IMR-90 (cell line): ENCODE data around the gene CNIH1. TPM values are rescaled to one million over a fixed set of nuclear protein-coding genes. Genes with fewer than 3 reads are reported as not detected.

ENCODE experiments used
- ATAC-seq: fragments of 200-7000 bp; cut with Tn5 transposase; 2 replicates; pipeline ENCODE4 v1.9.1; 2020; ENCODE audit warnings: low read depth, mild to moderate bottlenecking, moderate library complexity
- BruUV-seq: library from RNA; stranded (reverse); fragments of 400-500 nt; replicated peaks from 2 replicates; lab custom pipeline; 2021; lab: Mats Ljungman, UMichigan
- CTCF ChIA-PET: fragments of 300-600 bp; formaldehyde crosslinking; extraction: SDS; loops from one replicate; lab custom pipeline; 2021; ENCODE audit warnings: antibody characterized with exemption; lab: Yijun Ruan, JAX
- POLR2A ChIA-PET: fragments of 300-600 bp; sonication (Branson Sonifier 250); formaldehyde crosslinking; loops from one replicate; lab custom pipeline; 2022; ENCODE audit warnings: antibody characterized with exemption; ENCODE audit not compliant: unreplicated experiment; lab: Charles Lee
- DNase-seq: peaks from one replicate; pipeline ENCODE4 v3.0.0; 2013
- H2AFZ ChIP-seq: replicated peaks from 2 replicates; pipeline ENCODE3; 2013; ENCODE audit warnings: low read length, mild to moderate bottlenecking; ENCODE audit not compliant: poor library complexity
- H2AK5ac ChIP-seq: 2 replicates; pipeline ENCODE4 v1.6.1; 2013; ENCODE audit warnings: low read depth, low read length, inconsistent platforms
- H2AK9ac ChIP-seq: replicated peaks from 2 replicates; pipeline ENCODE3; 2013; ENCODE audit warnings: mild to moderate bottlenecking, low read depth, low read length, moderate library complexity; ENCODE audit not compliant: poor library complexity
- H2BK120ac ChIP-seq: 2 replicates; pipeline ENCODE4 v1.6.1; 2013; ENCODE audit warnings: low read depth, low read length, inconsistent platforms
- H2BK15ac ChIP-seq: 3 replicates; pipeline ENCODE4 v1.6.1; 2013; ENCODE audit warnings: low read depth, low read length, inconsistent platforms
- H2BK20ac ChIP-seq: 2 replicates; pipeline ENCODE4 v1.6.1; 2013; ENCODE audit warnings: low read depth, mild to moderate bottlenecking, inconsistent platforms, low read length, moderate library complexity
- H2BK5ac ChIP-seq: 2 replicates; pipeline ENCODE4 v1.6.1; 2013; ENCODE audit warnings: mild to moderate bottlenecking, low read depth, low read length, inconsistent platforms; ENCODE audit not compliant: poor library complexity, severe bottlenecking
- H3K14ac ChIP-seq: replicated peaks from 2 replicates; pipeline ENCODE4 v1.6.1; 2013; ENCODE audit warnings: low read depth, low read length, inconsistent platforms
- H3K18ac ChIP-seq: 2 replicates; pipeline ENCODE4 v1.6.1; 2013; ENCODE audit warnings: low read depth, low read length, control low read depth
- H3K23ac ChIP-seq: 2 replicates; pipeline ENCODE4 v1.6.1; 2013; ENCODE audit warnings: low read depth, low read length, inconsistent platforms
- H3K27ac ChIP-seq: 2 replicates; pipeline ENCODE4 v1.5.1; 2013; ENCODE audit warnings: mild to moderate bottlenecking, control low read depth, low read length; ENCODE audit not compliant: insufficient read depth
- H3K27me3 ChIP-seq: 2 replicates; pipeline ENCODE4 v1.6.1; 2013; ENCODE audit warnings: low read length; ENCODE audit not compliant: control insufficient read depth, insufficient read depth
- H3K36me3 ChIP-seq: 2 replicates; pipeline ENCODE4 v1.6.1; 2013; ENCODE audit warnings: low read length, mixed read lengths; ENCODE audit not compliant: control insufficient read depth, insufficient read depth
- H3K4ac ChIP-seq: 2 replicates; pipeline ENCODE4 v1.6.1; 2013; ENCODE audit warnings: low read depth, low read length, inconsistent platforms
- H3K4me1 ChIP-seq: 2 replicates; pipeline ENCODE4 v1.6.1; 2013; ENCODE audit warnings: low read length, mixed read lengths; ENCODE audit not compliant: control insufficient read depth, insufficient read depth
- H3K4me2 ChIP-seq: 2 replicates; pipeline ENCODE4 v1.6.1; 2013; ENCODE audit warnings: low read depth, mild to moderate bottlenecking, control low read depth, low read length, moderate library complexity
- H3K4me3 ChIP-seq: 2 replicates; pipeline ENCODE4 v1.5.1; 2013; ENCODE audit warnings: low read depth, mild to moderate bottlenecking, control low read depth, low read length, moderate library complexity; ENCODE audit not compliant: insufficient read depth
- H3K56ac ChIP-seq: 2 replicates; pipeline ENCODE4 v1.6.1; 2013; ENCODE audit warnings: low read length, inconsistent platforms; ENCODE audit not compliant: insufficient read depth; ENCODE audit errors: extremely low read depth
- H3K79me1 ChIP-seq, 2 experiments: 2 replicates each; pipeline ENCODE4 v1.6.1; 2013; ENCODE audit warnings: low read length in 2 of 2, inconsistent platforms in 1 of 2, low read depth in 1 of 2
- H3K9ac ChIP-seq: 2 replicates; pipeline ENCODE4 v1.6.1; 2013; ENCODE audit warnings: low read depth, low read length, control low read depth
- H3K9me1 ChIP-seq: 2 replicates; pipeline ENCODE4 v1.6.1; 2013; ENCODE audit warnings: low read length, inconsistent platforms; ENCODE audit not compliant: insufficient read depth
- H3K9me3 ChIP-seq: 2 replicates; pipeline ENCODE4 v1.6.1; 2013; ENCODE audit warnings: low read length; ENCODE audit not compliant: control insufficient read depth, insufficient read depth
- H4K20me1 ChIP-seq: 2 replicates; pipeline ENCODE4 v1.6.1; 2013; ENCODE audit warnings: low read length, inconsistent platforms; ENCODE audit not compliant: insufficient read depth
- H4K5ac ChIP-seq: 2 replicates; pipeline ENCODE4 v1.6.1; 2013; ENCODE audit warnings: mild to moderate bottlenecking, low read depth, low read length, control low read depth
- H4K8ac ChIP-seq, 2 experiments: 2 replicates each; pipeline ENCODE4 v1.6.1; 2013; ENCODE audit warnings: low read depth in 2 of 2, low read length in 2 of 2, control low read depth in 1 of 2, inconsistent platforms in 1 of 2
- H4K91ac ChIP-seq: 2 replicates; pipeline ENCODE4 v1.6.1; 2013; ENCODE audit warnings: low read depth, low read length, inconsistent platforms; ENCODE audit not compliant: insufficient read depth
- BHLHE40 ChIP-seq: fragments of 150-350 bp; IDR thresholded peaks from 2 replicates; pipeline ENCODE4 v1.6.1; 2016; ENCODE audit warnings: mild to moderate bottlenecking, low read depth, low read length
- CEBPB ChIP-seq: IDR thresholded peaks from 2 replicates; pipeline ENCODE4 v1.6.1; 2012; ENCODE audit warnings: low read depth, low read length, improper control_type of control experiment
- CHD1 ChIP-seq: IDR thresholded peaks from 2 replicates; pipeline ENCODE4 v1.6.1; 2012; ENCODE audit warnings: low read depth, low read length, improper control_type of control experiment
- FOS ChIP-seq: fragments of 150-350 bp; IDR thresholded peaks from 2 replicates; pipeline ENCODE4 v1.6.1; 2016; ENCODE audit warnings: low read depth, low read length
- MAFK ChIP-seq: IDR thresholded peaks from 2 replicates; pipeline ENCODE4 v1.6.1; 2012; ENCODE audit warnings: low read depth, low read length, improper control_type of control experiment
- MAZ ChIP-seq: IDR thresholded peaks from 2 replicates; pipeline ENCODE4 v1.6.1; 2012; ENCODE audit warnings: low read depth, mild to moderate bottlenecking, low read length, improper control_type of control experiment, moderate library complexity, borderline replicate concordance
- MXI1 ChIP-seq: IDR thresholded peaks from 2 replicates; pipeline ENCODE4 v1.6.1; 2012; ENCODE audit warnings: low read depth, mild to moderate bottlenecking, low read length, moderate library complexity, borderline replicate concordance
- NFE2L2 ChIP-seq: fragments of 150-350 bp; IDR thresholded peaks from 2 replicates; pipeline ENCODE4 v1.6.1; 2016; ENCODE audit warnings: low read depth, mild to moderate bottlenecking, low read length
- POLR2A ChIP-seq: IDR thresholded peaks from 2 replicates; pipeline ENCODE4 v1.6.1; 2012; ENCODE audit warnings: mild to moderate bottlenecking, low read depth, low read length
- RFX5 ChIP-seq: IDR thresholded peaks from 2 replicates; pipeline ENCODE4 v1.8.0; 2012; ENCODE audit warnings: low read depth, mild to moderate bottlenecking, low read length, moderate library complexity
- WGBS, 2 experiments: methylation state at CpG; one replicate each; pipeline versions ENCODE4 v1.1.5 to v1.1.7; 2013; ENCODE audit warnings: missing lambda C conversion rate in 2 of 2; ENCODE audit not compliant: insufficient read length in 1 of 2; ENCODE audit errors: extremely low coverage in 2 of 2; 5-methylcytosine and 5-hydroxymethylcytosine counted together
- dilution Hi-C: fragments of 300-500 bp; cut with HindIII; formaldehyde crosslinking; loops from one replicate; pipeline ENCODE4 v1.14.3; 2018; ENCODE audit warnings: low sequenced_read_pairs; ENCODE audit not compliant: unreplicated experiment
- in situ Hi-C: fragments of 300-500 bp; cut with MboI; formaldehyde crosslinking; loops from 3 replicates; pipeline ENCODE4 v1.14.3; 2019; ENCODE audit warnings: low sequenced_read_pairs, inconsistent platforms, mixed read lengths
- intact Hi-C: fragments of 100-400 bp; cut with micrococcal nuclease; formaldehyde crosslinking; loops from 2 replicates; pipeline ENCODE4 v1.10.0; 2022
- polyA plus RNA-seq, 3 experiments: library from polyadenylated mRNA; depleted of rRNA; stranded (reverse); fragments of >200 nt; gene quantifications; 2 replicates each; pipeline ENCODE4 v1.2.3, GENCODE V29; 2012; ENCODE audit warnings: low replicate concordance in 1 of 3
- total RNA-seq: library from RNA; depleted of rRNA; stranded (reverse); fragments of >200 nt; gene quantifications from 2 replicates; pipeline ENCODE4 v1.2.3, GENCODE V29; 2012
- TF ChIP-seq, protein P1 (sequence below): conservative IDR thresholded peaks from 2 replicates; pipeline ENCODE4 v1.5.1; 2012; ENCODE audit warnings: mild to moderate bottlenecking, low read depth, low read length, improper control_type of control experiment
- TF ChIP-seq, protein P2 (sequence below): fragments of 150-350 bp; IDR thresholded peaks from 2 replicates; pipeline ENCODE4 v1.6.1; 2016; ENCODE audit warnings: low read depth, mild to moderate bottlenecking, low read length, moderate library complexity, borderline replicate concordance

The CNIH1 gene
- total and polyA plus RNA-seq, 2 of the 4 experiments (the other 2 are of a cell fraction): 244 to 284 TPM

DNA sequence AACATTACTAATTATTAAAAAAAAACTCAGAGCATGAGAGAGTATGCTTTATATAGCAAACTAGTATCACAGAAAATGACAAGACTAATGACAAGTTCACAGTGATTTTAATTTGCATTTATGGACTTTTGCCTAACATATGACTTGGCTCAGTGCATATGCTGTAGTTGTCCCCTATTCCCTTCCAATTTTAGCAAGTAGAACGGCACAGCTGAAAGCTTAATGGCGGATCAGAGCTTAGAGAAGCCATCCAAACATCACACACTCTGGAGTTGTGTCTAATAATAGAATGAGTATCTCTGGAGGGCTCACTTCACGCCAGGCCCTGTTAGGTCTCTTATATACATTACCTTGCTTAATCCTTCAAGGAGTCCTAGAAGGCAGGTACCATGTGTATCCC, 13.3 kb downstream of the CNIH1 start:
- H3K23ac ChIP-seq: no peak overlapping the region
- H2BK15ac ChIP-seq: no peak overlapping the region
- no peak overlapping the region for H2AFZ ChIP-seq
- no peak overlapping the region for H4K5ac ChIP-seq
- H4K91ac ChIP-seq: no peak overlapping the region
- no peak overlapping the region for H3K4me2 ChIP-seq
- no peak overlapping the region for H3K4ac ChIP-seq
- H3K14ac ChIP-seq: no peak overlapping the region
- ATAC-seq (no peak), DNase-seq (no peak)
- H3K27me3 ChIP-seq: no peaks in the 10 kb centered on the region
- H3K27ac ChIP-seq: no peak overlapping the region
- intact Hi-C loops (no loop called here), dilution Hi-C loops (no loop called here), in situ Hi-C loops (no loop called here)
- no peak overlapping the region for H2BK5ac ChIP-seq
- no peak overlapping the region for H3K56ac ChIP-seq
- ChIA-PET CTCF (no interaction called here), POLR2A (no interaction called here)
- H3K9me1 ChIP-seq: no peaks in the 10 kb centered on the region; the same call in none of the 2 replicates
- no peak overlapping the region for H2BK120ac ChIP-seq
- TF ChIP-seq CHD1: no peak
- TF ChIP-seq, protein P1, sequence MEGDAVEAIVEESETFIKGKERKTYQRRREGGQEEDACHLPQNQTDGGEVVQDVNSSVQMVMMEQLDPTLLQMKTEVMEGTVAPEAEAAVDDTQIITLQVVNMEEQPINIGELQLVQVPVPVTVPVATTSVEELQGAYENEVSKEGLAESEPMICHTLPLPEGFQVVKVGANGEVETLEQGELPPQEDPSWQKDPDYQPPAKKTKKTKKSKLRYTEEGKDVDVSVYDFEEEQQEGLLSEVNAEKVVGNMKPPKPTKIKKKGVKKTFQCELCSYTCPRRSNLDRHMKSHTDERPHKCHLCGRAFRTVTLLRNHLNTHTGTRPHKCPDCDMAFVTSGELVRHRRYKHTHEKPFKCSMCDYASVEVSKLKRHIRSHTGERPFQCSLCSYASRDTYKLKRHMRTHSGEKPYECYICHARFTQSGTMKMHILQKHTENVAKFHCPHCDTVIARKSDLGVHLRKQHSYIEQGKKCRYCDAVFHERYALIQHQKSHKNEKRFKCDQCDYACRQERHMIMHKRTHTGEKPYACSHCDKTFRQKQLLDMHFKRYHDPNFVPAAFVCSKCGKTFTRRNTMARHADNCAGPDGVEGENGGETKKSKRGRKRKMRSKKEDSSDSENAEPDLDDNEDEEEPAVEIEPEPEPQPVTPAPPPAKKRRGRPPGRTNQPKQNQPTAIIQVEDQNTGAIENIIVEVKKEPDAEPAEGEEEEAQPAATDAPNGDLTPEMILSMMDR: no peak
- TF ChIP-seq CEBPB: no peak
- TF ChIP-seq MAFK: no peak
- TF ChIP-seq BHLHE40: no peak
- TF ChIP-seq POLR2A: no peak
- no peak for TF ChIP-seq RFX5
- TF ChIP-seq NFE2L2: no peak
- no peak for TF ChIP-seq FOS
- TF ChIP-seq MAZ: no peak
- no peak for TF ChIP-seq MXI1
- TF ChIP-seq, protein P2, sequence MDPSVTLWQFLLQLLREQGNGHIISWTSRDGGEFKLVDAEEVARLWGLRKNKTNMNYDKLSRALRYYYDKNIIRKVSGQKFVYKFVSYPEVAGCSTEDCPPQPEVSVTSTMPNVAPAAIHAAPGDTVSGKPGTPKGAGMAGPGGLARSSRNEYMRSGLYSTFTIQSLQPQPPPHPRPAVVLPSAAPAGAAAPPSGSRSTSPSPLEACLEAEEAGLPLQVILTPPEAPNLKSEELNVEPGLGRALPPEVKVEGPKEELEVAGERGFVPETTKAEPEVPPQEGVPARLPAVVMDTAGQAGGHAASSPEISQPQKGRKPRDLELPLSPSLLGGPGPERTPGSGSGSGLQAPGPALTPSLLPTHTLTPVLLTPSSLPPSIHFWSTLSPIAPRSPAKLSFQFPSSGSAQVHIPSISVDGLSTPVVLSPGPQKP: no peak
- no peak overlapping the region for H2AK9ac ChIP-seq
- no peak overlapping the region for H4K8ac ChIP-seq
- WGBS, 2 experiments: no CpG with 5 or more reads among the region's 3 CpGs
- no peak overlapping the region for H3K4me3 ChIP-seq
- peaks cover 24% of the 10 kb centered on the region for H3K36me3 ChIP-seq
- no peak overlapping the region for H2AK5ac ChIP-seq
- no peak overlapping the region for H3K9ac ChIP-seq
- BruUV-seq: no TSS peak
- peaks cover 11% of the 10 kb centered on the region; the same call in 1 of the 2 replicates for H4K20me1 ChIP-seq
- H3K4me1 ChIP-seq: no peaks in the 10 kb centered on the region
- no peak overlapping the region for H3K18ac ChIP-seq
- H3K9me3 ChIP-seq: no peaks in the 10 kb centered on the region
- H3K79me1 ChIP-seq: peaks cover 33 to 43% of the 10 kb centered on the region in 2 experiments
- H2BK20ac ChIP-seq: no peak overlapping the region
